Central memory CD8-positive, alpha-beta T cell (primary cell): ENCODE data around the gene GLOD4.

Source experiments
- ATAC-seq: fragments of 150-1000 bp; cut with Tn5 transposase; replicated peaks from 2 replicates; pipeline ENCODE4 v1.10.0; 2022; ENCODE audit warnings: mild to moderate bottlenecking, moderate FRiP score, moderate number of reproducible peaks; ENCODE audit not compliant: poor library complexity, severe bottlenecking; ENCODE audit errors: extremely low read depth
- DNase-seq, 2 donors: peaks; one replicate each; pipeline ENCODE4 v3.0.0; 2021; ENCODE audit warnings: low spot score in 2 of 2
- H3K27ac Mint-ChIP-seq: one replicate; pipeline ENCODE4 v1.8.0; 2022; ENCODE audit warnings: low read depth, mild to moderate bottlenecking, moderate library complexity, mixed read lengths
- H3K27me3 Mint-ChIP-seq: one replicate; pipeline ENCODE4 v1.8.0; 2022; ENCODE audit warnings: mixed read lengths
- H3K36me3 Mint-ChIP-seq: one replicate; pipeline ENCODE4 v1.8.0; 2022; ENCODE audit warnings: mild to moderate bottlenecking, moderate library complexity, mixed read lengths; ENCODE audit not compliant: insufficient read depth
- H3K4me1 Mint-ChIP-seq: one replicate; pipeline ENCODE4 v1.8.0; 2022; ENCODE audit warnings: mixed read lengths
- H3K4me3 Mint-ChIP-seq: one replicate; pipeline ENCODE4 v1.8.0; 2022; ENCODE audit warnings: mild to moderate bottlenecking, moderate library complexity, mixed read lengths
- H3K9me3 Mint-ChIP-seq: one replicate; pipeline ENCODE4 v1.8.0; 2022; ENCODE audit warnings: mixed read lengths

GLOD4 gene

DNA sequence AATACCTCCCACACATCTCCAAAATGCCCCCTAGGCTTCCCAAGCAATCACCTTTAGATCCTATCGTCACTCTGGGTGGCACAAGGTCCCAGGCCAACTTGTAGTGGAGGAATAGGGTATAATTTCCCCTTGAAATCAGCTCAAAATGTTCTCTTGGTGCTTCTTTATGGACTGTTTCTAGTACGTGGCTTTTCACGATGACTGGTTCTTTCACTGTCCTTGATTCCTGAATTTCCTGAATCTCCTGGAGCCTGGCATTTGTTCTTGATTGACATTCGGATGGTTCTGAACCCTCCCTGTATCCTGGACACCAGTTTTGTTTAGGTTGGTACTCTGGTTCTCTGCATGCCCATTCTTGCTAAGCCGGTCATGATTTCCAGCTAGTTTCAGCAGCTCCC, 60.5 kb downstream of the GLOD4 start:
- Mint-ChIP-seq H3K4me1 (no peaks in the 10 kb centered on the region), H3K4me3 (no peak overlapping the region), H3K36me3 (no peaks in the 10 kb centered on the region), H3K9me3 (no peaks in the 10 kb centered on the region), H3K27me3 (no peaks in the 10 kb centered on the region), H3K27ac (no peak overlapping the region)
- ATAC-seq (no peak), DNase-seq (no peak)

DNA sequence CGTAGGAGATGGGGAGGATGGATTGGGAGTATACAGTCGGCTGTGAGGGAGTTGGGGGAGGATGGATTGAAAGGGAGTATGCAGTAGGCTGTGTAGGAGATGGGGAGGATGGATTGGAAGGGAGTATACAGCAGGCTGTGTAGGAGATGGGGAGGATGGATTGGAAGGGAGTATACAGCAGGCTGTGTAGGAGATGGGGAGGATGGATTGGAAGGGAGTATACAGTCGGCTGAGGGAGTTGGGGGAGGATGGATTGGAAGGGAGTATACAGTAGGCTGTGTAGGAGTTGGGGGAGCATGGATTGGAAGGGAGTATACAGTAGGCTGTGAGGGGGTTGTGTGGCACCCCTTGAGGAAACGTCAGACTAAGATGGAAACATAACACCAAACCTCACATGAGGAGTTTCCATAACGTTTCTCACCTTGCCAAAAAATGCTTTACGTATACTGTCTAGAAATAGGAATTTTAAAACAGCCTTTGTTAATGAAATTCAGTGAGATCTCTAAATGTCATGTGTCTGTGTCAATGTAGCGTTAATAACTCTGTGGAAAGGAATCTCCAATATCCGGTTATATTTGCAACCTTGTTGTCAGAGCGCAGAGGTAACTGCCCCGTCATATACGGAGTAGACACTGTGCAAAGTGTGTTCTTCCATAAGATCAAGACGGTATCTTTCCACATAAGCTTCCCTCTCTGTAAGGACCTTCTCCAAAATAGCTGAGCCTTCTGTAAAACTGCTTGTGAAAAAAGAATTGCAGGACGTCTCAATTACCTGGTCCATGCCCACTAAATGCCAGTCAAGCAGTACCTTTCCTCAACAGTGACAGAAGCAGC, 61.2 kb downstream of the GLOD4 start:
- DNase-seq: no peak
- no peaks in the 10 kb centered on the region for H3K36me3 Mint-ChIP-seq
- no peaks in the 10 kb centered on the region for H3K4me1 Mint-ChIP-seq
- no peak overlapping the region for H3K4me3 Mint-ChIP-seq
- H3K27ac Mint-ChIP-seq: no peak overlapping the region
- no peak for ATAC-seq
- H3K27me3 Mint-ChIP-seq: no peaks in the 10 kb centered on the region
- H3K9me3 Mint-ChIP-seq: no peaks in the 10 kb centered on the region

GRCh38 chr17:718075-718474, 64.0 kb downstream of the GLOD4 start:
- Mint-ChIP-seq H3K27ac (no peak overlapping the region), H3K27me3 (no peaks in the 10 kb centered on the region), H3K36me3 (peaks cover 4% of the 10 kb centered on the region), H3K4me1 (peaks cover 10% of the 10 kb centered on the region), H3K4me3 (no peak overlapping the region), H3K9me3 (no peaks in the 10 kb centered on the region)
- DNase-seq (no peak), ATAC-seq (no peak)
